HG03280 (cell line): ENCODE results near the gene PDCD1LG2.
"Not testable (repeated sequence)": the region's sequence is repeated elsewhere in the genome, so short reads cannot be mapped to it uniquely, and the experiment has no call there.

Source experiments
- ATAC-seq: cut with Tn5 transposase; IDR thresholded peaks from one replicate; pipeline ENCODE4 v1.9.1; 2021; ENCODE audit warnings: mild to moderate bottlenecking, moderate library complexity; ENCODE audit not compliant: unreplicated experiment

Gene PDCD1LG2

GRCh38 chr9:5510360-5510931 is at the start of gene PDCD1LG2:
TSS of gene PDCD1LG2 (plus strand) at chr9:5510531. CDS start at chr9:5522547, 12,016 bp downstream.
- ATAC-seq, result peak; percentile 71

GRCh38 chr9:5464831-5465330 is 45.5 kb upstream of the PDCD1LG2 start:
- ATAC-seq, result not testable (repeated sequence)

GRCh38 chr9:5466005-5466404 is 44.3 kb upstream of the PDCD1LG2 start:
- ATAC-seq, result no peak

GRCh38 chr9:5466766-5467165 is 43.6 kb upstream of the PDCD1LG2 start:
- ATAC-seq, result no peak

GRCh38 chr9:5468850-5469249 is 41.5 kb upstream of the PDCD1LG2 start:
- ATAC-seq, result no peak

GRCh38 chr9:5470122-5470521 is 40.2 kb upstream of the PDCD1LG2 start:
- ATAC-seq, result no peak

- no peak for ATAC-seq
These were observed 39.5 kb upstream of the PDCD1LG2 start for GRCh38 chr9:5470816-5471215.

GRCh38 chr9:5475611-5476010 is 34.7 kb upstream of the PDCD1LG2 start:
- not testable (repeated sequence) for ATAC-seq

GRCh38 chr9:5478206-5478605 is 32.1 kb upstream of the PDCD1LG2 start:
- ATAC-seq, result no peak

GRCh38 chr9:5479994-5480694 is 30.2 kb upstream of the PDCD1LG2 start:
- ATAC-seq, result peak; percentile 70

- no peak for ATAC-seq
These were observed 29.4 kb upstream of the PDCD1LG2 start for GRCh38 chr9:5480919-5481318.

GRCh38 chr9:5481322-5482040 is 28.9 kb upstream of the PDCD1LG2 start:
- no peak for ATAC-seq

GRCh38 chr9:5482194-5482593 is 28.1 kb upstream of the PDCD1LG2 start:
- no peak for ATAC-seq

- ATAC-seq, result no peak
These were observed 27.0 kb upstream of the PDCD1LG2 start for GRCh38 chr9:5483306-5483705.

- no peak for ATAC-seq
These were observed 24.8 kb upstream of the PDCD1LG2 start for GRCh38 chr9:5485378-5486085.

GRCh38 chr9:5486988-5487387 is 23.3 kb upstream of the PDCD1LG2 start:
- no peak for ATAC-seq

- no peak for ATAC-seq
These were observed 21.9 kb upstream of the PDCD1LG2 start for GRCh38 chr9:5488221-5489008.

GRCh38 chr9:5489630-5490490 is 20.5 kb upstream of the PDCD1LG2 start:
- no peak for ATAC-seq

GRCh38 chr9:5492965-5493678 is 17.2 kb upstream of the PDCD1LG2 start:
- no peak for ATAC-seq
